Left hindlimb (tissue), 1 donor: Measurements from ENCODE around the gene RAPGEF6.

Experiments
- DNase-seq: peaks from one replicate; pipeline ENCODE4 v3.0.0-alpha.2; 2018

Gene RAPGEF6

GRCh38 chr5:131539251-131539650 is 95.8 kb downstream of the RAPGEF6 start:
- no peak for DNase-seq

GRCh38 chr5:131538177-131538593 is 96.8 kb downstream of the RAPGEF6 start:
- DNase-seq = no peak

DNA sequence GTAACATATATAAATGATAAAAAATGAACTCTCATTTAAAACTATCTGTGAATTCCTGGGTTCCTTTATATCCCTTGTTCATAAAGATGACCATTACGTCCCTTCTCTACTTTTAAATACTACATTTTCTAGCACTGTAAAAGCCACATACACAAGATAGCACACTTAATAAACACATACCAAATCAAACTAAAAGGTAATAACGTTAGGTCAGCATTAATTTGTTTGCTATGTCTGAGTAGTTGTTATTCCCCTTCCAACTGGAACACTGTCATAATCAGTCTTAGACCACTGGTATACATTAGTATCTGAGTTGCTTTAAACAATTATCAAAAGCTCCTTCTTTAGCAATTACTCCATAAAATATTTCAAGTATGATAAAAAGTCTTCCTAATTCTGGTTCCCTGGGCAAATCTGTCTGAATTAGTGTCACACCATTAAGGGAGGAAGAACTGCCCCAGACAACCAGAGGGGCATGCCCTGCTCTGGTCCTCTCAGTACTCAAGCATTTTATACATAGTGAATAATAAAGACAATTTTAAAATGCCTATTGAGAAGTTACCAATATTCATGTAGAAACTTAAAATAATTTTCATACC is 98.1 kb downstream of the RAPGEF6 start:
- DNase-seq = no peak

GRCh38 chr5:131536211-131536826 is 98.7 kb downstream of the RAPGEF6 start:
- no peak for DNase-seq

- DNase-seq = no peak
Observed at GRCh38 chr5:131534974-131535373, 100.1 kb downstream of the RAPGEF6 start.

DNA sequence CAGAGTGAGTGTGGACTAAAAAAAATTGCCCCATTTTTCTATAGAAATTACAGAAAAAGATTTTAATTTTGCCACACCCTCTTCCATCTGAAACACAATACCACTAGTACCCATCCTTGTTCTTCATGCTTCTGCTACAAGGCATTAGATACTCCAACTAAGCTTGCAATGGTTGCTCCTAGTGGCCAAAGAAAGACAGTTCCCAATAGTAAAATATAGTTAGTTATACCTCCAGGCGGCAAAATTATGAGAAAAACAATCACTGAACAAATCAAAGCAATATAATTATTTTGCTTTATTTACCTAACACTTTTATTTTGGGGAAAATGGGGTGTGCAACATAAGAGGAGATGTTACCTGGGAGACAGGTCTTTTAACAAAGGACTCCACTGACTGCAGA is 101.2 kb downstream of the RAPGEF6 start:
- DNase-seq = no peak

DNA sequence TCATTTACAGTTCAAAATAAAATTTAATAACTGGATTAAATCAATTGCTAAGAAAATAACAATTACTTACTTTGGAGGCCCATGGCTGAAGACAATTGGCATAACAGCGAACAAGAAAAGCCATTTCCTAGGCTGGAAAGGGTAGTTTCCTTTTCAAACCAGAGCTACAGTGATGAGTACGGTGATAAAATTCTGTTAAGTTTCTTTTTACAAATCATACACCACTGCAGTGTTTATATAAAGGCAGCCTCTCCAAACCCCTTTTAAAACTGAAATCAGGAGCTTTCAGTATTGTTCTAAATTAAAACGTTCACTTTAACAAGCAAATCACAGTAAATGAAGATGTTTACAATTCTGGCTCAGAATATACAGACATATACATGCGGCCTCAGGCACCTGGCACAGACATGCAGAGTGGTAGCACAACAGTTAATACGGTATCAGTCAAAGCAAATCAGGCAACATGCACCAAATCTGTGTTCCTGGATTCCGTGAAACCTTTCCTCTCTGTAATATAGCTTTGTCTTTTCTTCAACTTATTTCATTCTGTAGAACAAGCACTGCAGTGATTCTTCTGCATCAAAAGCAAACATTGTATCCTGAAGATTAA is 102.9 kb downstream of the RAPGEF6 start:
- DNase-seq = no peak

DNA sequence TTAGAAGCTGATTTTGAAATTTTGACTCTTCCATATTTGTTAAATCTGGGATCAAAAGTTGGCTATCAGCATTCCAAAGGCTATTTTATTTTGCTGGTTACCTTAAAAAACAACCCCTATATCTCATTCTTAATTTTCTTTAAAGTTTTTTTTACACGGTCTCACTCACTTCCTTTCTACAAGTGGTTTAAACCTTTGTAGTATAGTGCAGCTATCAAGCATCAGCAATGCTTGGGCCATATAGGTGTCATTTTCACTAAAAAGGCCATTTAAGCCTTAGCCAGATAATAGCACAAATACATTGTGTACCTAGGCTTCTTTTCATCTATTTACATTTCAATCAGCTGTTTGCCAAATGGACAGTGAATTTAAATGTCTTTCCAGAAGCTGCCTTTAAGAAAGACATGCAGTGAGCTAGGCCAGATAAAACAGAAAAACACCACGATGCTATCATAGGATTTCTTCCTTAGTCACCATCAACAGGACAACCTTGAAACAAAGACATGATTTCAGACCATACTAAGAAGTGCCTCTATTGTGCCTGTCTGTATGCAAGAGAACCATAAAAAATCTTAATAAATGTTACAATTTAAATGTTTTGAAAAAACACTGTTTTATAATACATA is 104.2 kb downstream of the RAPGEF6 start:
- DNase-seq = no peak

DNA sequence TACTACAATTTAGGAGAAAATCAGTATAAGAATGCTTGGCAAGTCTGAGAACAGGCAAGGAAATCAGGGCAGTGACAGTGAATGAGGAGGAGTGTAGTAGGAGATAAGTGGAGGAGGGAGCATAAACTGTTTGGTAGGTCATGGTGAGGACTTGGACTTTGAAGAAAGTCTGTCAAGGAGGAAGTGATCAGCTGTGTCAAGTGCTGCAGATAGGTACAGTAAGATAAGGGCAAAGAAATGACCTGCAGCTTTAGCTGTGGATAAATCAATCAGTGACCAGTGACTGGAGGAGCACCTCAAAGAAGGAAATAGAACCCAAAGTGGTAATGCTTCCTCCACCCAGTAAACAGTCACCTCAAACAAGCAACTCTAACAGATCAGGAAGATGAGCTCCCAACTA is 106.3 kb downstream of the RAPGEF6 start:
- DNase-seq = no peak

DNA sequence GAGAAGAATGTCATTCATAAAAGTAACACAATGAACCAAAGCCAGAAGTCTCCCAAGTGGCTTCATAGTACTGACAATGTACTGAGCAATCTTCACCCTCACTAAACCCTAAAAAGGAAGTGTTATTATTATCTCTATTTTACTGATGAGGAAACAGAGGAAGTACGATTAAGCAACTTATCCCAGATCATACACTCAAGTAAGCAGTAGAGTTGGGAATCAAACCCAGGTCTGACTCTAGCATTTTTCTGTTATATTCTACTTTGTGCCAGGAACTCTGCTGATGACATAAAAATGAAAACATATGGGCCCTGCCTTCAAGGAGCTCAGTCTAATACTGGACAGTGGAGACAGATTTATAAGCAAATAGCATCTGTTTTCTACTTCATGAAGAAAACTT is 109.2 kb downstream of the RAPGEF6 start:
- DNase-seq = no peak

DNA sequence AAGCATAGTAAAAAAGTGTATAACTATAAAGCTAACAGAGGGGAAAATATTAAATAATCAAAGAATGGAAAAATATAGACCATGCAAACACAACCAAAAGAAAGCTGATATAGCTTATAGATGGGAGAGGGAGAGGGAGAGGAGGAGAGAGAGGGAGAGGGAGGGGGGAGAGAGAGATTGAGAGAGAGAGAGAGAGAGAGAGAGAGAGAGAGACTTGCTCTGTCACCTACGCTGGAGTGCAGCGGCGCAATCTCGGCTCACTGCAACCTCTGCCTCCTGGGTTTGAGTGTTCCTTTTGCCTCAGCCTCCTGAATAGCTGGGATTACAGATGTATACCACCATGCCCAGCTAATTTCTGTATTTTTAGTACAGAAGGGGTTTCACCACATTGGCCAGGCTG is 110.6 kb downstream of the RAPGEF6 start:
- no peak for DNase-seq

- DNase-seq = no peak
Observed at GRCh38 chr5:131523500-131524185, 111.4 kb downstream of the RAPGEF6 start.

GRCh38 chr5:131521252-131521651 is 113.8 kb downstream of the RAPGEF6 start:
- DNase-seq = no peak

GRCh38 chr5:131515348-131515747 is 119.7 kb downstream of the RAPGEF6 start:
- no peak for DNase-seq

- DNase-seq = no peak
Observed at GRCh38 chr5:131514316-131515283, 120.4 kb downstream of the RAPGEF6 start.

DNA sequence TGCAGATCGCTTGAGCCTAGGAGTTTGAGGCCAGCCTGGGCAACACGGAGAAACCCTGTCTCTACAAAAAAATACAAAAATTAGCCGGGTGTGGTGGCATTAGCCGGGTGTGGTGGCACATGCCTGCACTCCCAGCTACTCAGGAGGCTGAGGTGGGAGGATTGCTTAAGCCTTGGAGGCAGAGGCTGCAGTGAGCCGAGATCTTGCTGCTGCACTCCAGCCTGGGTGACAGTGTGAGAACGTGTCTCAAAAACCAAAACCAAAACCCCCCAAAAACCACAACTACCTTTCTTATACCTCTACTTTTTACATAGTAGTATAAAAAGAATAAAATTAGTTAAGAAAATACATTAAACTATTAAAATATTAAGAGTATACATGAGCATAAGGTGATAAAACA is 121.2 kb downstream of the RAPGEF6 start:
- DNase-seq = no peak

- DNase-seq = no peak
Observed at GRCh38 chr5:131511934-131512333, 123.1 kb downstream of the RAPGEF6 start.

DNA sequence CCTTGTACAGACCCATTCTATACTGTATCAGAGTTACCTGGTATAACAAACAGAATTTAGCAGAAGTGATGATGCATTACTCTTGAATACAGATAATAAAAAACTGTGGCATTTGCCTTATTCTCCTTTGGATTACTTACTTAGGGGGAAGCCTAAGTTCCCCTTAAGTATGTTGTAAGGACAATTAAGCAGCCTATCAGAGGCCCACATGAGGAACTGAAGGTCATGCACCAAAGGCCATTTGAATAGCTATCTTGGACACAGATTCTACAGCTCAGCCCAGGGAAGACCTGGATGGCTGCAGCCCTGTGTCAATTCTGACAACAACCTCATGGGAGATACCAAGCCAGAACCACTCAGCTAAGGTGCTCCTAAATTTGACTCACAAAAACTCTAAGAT is 125.2 kb downstream of the RAPGEF6 start:
- DNase-seq = no peak

DNA sequence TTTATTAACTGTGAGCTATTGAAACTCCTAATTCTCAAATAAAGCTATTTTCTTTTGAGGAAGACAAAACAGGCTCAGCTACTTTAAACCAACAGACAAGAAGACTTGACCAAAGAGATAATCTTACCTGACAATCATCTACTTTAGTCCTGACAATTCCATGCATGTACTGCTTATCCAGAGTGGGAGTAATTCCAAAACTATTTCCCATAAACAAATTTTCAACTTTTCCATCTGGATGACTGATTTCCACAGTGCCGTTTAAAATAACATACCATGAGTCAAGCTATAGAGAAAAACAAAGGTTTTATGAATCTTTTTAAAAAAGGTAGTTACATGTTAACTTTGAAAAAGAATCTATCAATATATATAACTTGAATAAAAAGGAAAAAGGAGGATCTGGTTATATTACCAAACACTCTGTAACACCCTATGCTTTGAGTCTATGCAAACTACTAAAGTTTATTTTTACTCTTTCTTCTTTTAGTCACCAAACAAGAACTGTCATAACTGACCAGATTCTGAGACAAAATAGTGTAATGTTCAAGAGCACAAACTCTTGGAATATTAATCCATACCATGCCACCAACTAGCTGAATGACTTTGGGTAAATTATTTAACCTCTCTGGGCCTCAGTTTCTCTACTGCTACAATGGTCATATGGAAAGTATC is 129.7 kb downstream of the RAPGEF6 start:
- no peak for DNase-seq

- no peak for DNase-seq
Observed at GRCh38 chr5:131496400-131496713, 138.7 kb downstream of the RAPGEF6 start.

- no peak for DNase-seq
Observed at GRCh38 chr5:131495536-131496399, 139.3 kb downstream of the RAPGEF6 start.
